ENCODE measurements around the gene PRR27.
"Not testable (repeated sequence)": the region's sequence is repeated elsewhere in the genome, so short reads cannot be mapped to it uniquely, and the experiment has no call there.

Gene PRR27

DNA sequence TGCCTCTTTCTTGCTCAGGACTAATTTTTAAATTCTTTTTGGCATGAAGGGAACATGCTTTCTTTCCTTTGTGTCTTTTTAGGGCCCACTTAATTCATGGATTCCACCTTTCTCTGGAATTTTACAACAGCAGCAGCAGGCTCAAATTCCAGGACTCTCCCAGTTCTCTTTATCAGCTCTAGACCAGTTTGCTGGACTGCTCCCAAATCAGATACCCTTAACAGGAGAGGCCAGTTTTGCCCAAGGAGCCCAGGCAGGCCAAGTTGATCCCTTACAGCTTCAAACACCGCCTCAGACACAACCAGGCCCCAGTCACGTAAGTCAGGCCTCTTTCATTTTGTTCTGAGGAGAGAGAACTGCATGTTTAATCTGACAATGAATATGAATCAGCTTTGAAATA, 43.8 kb downstream of the PRR27 start:
- Histone ChIP-seq H3K4me1 (no peaks in the 10 kb centered on the region), H3K27ac (no peak overlapping the region)
- intact Hi-C loops (cut with DNase I; ENCODE audit: low total_unique reads): no loop called here

GRCh38 chr4:70203601-70204000, 49.6 kb downstream of the PRR27 start:
- intact Hi-C loops (cut with DNase I; ENCODE audit: low total_unique reads): no loop called here
- TF ChIP-seq, protein P1, sequence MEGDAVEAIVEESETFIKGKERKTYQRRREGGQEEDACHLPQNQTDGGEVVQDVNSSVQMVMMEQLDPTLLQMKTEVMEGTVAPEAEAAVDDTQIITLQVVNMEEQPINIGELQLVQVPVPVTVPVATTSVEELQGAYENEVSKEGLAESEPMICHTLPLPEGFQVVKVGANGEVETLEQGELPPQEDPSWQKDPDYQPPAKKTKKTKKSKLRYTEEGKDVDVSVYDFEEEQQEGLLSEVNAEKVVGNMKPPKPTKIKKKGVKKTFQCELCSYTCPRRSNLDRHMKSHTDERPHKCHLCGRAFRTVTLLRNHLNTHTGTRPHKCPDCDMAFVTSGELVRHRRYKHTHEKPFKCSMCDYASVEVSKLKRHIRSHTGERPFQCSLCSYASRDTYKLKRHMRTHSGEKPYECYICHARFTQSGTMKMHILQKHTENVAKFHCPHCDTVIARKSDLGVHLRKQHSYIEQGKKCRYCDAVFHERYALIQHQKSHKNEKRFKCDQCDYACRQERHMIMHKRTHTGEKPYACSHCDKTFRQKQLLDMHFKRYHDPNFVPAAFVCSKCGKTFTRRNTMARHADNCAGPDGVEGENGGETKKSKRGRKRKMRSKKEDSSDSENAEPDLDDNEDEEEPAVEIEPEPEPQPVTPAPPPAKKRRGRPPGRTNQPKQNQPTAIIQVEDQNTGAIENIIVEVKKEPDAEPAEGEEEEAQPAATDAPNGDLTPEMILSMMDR (IDR thresholded peaks at IDR 0.05): no peak
- no peaks in the 10 kb centered on the region for H3K9me3 ChIP-seq
- no peak overlapping the region for H3K4me3 ChIP-seq
- no peaks in the 10 kb centered on the region for H3K27me3 ChIP-seq
- no peak for DNase-seq
- no peak overlapping the region for H3K27ac ChIP-seq
- H3K4me1 ChIP-seq: no peaks in the 10 kb centered on the region
- no peaks in the 10 kb centered on the region for H3K36me3 ChIP-seq

More for the DNA sequence above, 43.8 kb downstream of the PRR27 start:
- no peaks in the 10 kb centered on the region for H3K36me3 ChIP-seq
- H3K27me3 ChIP-seq: no peaks in the 10 kb centered on the region
- TF ChIP-seq, protein P1 (IDR thresholded peaks at IDR 0.05): no peak
- no peak for DNase-seq
- H3K9me3 ChIP-seq: no peaks in the 10 kb centered on the region
- H3K4me3 ChIP-seq: no peak overlapping the region

DNA sequence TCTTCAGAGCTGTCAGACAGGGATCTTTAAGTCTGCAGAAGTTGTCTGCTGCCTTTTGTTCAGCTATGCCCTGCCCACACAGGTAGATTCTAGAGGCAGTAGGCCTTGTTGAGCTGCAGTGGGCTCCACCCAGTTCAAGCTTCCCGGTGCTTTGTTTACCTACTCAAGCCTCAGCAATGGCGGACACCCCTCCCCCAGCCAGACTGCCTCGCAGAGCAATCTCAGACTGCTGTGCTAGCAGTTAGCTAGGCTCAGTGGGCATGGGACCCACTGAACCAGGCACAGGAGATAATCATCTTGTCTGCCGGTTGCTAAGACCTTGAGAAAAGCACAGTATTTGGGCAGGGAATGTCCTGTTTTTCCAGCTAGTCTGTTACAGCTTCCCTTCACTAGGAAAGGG, 58.7 kb downstream of the PRR27 start:
- intact Hi-C loops (cut with DNase I; ENCODE audit: low total_unique reads); H3K9me3 ChIP-seq; H3K36me3 ChIP-seq; H3K27me3 ChIP-seq; H3K4me3 ChIP-seq; H3K4me1 ChIP-seq; DNase-seq; H3K27ac ChIP-seq: not testable (repeated sequence)
